WTC11 (cell line): Measurements from ENCODE around the gene KLHL35. TPM values are rescaled to one million over a fixed set of nuclear protein-coding genes. Genes with fewer than 3 reads are reported as not detected.

Experiments used
- ATAC-seq: fragments of 200-7000 bp; cut with Tn5 transposase; 2 replicates; pipeline ENCODE4 v1.10.0; 2021; ENCODE audit warnings: mild to moderate bottlenecking, moderate library complexity
- CTCF ChIA-PET: fragments of 300-600 bp; sonication (Branson Sonifier 250); formaldehyde crosslinking; loops from one replicate; lab custom pipeline; 2021; ENCODE audit warnings: antibody characterized with exemption; lab: Charles Lee
- POLR2A ChIA-PET: fragments of 350-600 bp; sonication (Branson Sonifier 250); formaldehyde crosslinking; loops from one replicate; lab custom pipeline; 2021; ENCODE audit warnings: antibody characterized with exemption; lab: Charles Lee
- DNase-seq: peaks from one replicate; pipeline ENCODE4 v3.0.0; 2021; ENCODE audit warnings: low spot score
- H3K27ac Mint-ChIP-seq: 2 replicates; pipeline ENCODE4 v1.8.0; 2021; ENCODE audit warnings: mixed read lengths
- H3K27me3 Mint-ChIP-seq: 2 replicates; pipeline ENCODE4 v1.8.0; 2021; ENCODE audit warnings: low read depth, mild to moderate bottlenecking, moderate library complexity, mixed read lengths
- H3K36me3 Mint-ChIP-seq: 2 replicates; pipeline ENCODE4 v1.8.0; 2021; ENCODE audit warnings: mixed read lengths
- H3K4me1 Mint-ChIP-seq: 2 replicates; pipeline ENCODE4 v1.8.0; 2022; ENCODE audit warnings: mixed read lengths
- H3K4me3 Mint-ChIP-seq: 2 replicates; pipeline ENCODE4 v1.8.0; 2021; ENCODE audit warnings: mild to moderate bottlenecking, moderate library complexity, mixed read lengths
- H3K9me3 Mint-ChIP-seq: 2 replicates; pipeline ENCODE4 v1.8.0; 2021; ENCODE audit warnings: mixed read lengths
- ATF1 ChIP-seq: sonication (generic); formaldehyde crosslinking; IDR thresholded peaks from 2 replicates; pipeline ENCODE4 v1.8.1; 2023; ENCODE audit warnings: mild to moderate bottlenecking, moderate library complexity, missing genetic modification reagents
- CREM ChIP-seq: sonication (generic); formaldehyde crosslinking; IDR thresholded peaks from 2 replicates; pipeline ENCODE4 v1.8.1; 2022; ENCODE audit warnings: mild to moderate bottlenecking, missing genetic modification reagents, moderate library complexity
- EMX1 ChIP-seq: fragments of 250-450 bp; sonication (Bioruptor Pico); IDR thresholded peaks from 2 replicates; pipeline ENCODE4 v1.8.0; 2021; ENCODE audit warnings: mild to moderate bottlenecking
- IRF2 ChIP-seq: sonication (generic); formaldehyde crosslinking; IDR thresholded peaks from 2 replicates; pipeline ENCODE4 v1.8.0; 2022; ENCODE audit warnings: low read depth, missing genetic modification reagents, borderline replicate concordance
- MYBL2 ChIP-seq: sonication (generic); formaldehyde crosslinking; IDR thresholded peaks from 2 replicates; pipeline ENCODE4 v1.8.1; 2023; ENCODE audit warnings: mild to moderate bottlenecking, moderate library complexity, missing genetic modification reagents
- NFE2L1 ChIP-seq: sonication (generic); formaldehyde crosslinking; IDR thresholded peaks from 2 replicates; pipeline ENCODE4 v1.8.1; 2023; ENCODE audit warnings: missing genetic modification reagents
- PRRX2 ChIP-seq: fragments of 250-450 bp; sonication (Bioruptor Pico); IDR thresholded peaks from 2 replicates; pipeline ENCODE4 v1.8.0; 2021; ENCODE audit warnings: mild to moderate bottlenecking
- TEAD1 ChIP-seq: sonication (generic); formaldehyde crosslinking; IDR thresholded peaks from 2 replicates; pipeline ENCODE4 v1.8.0; 2022; ENCODE audit warnings: mild to moderate bottlenecking, missing genetic modification reagents
- total RNA-seq: library from RNA; stranded (reverse); gene quantifications from 3 replicates; pipeline ENCODE4 v1.2.3, GENCODE V29; 2021
- TF ChIP-seq, protein P1 (sequence below): sonication (generic); formaldehyde crosslinking; IDR thresholded peaks from 2 replicates; pipeline ENCODE4 v1.8.1; 2023; ENCODE audit warnings: mild to moderate bottlenecking, missing genetic modification reagents
- TF ChIP-seq, protein P2 (sequence below): fragments of 250-450 bp; sonication (Bioruptor Pico); IDR thresholded peaks from 2 replicates; pipeline ENCODE4 v1.9.0; 2021; ENCODE audit warnings: mild to moderate bottlenecking
- TF ChIP-seq, protein P3 (sequence below): sonication (generic); formaldehyde crosslinking; IDR thresholded peaks from 2 replicates; pipeline ENCODE4 v1.8.1; 2022; ENCODE audit warnings: mild to moderate bottlenecking, missing genetic modification reagents, moderate library complexity, borderline replicate concordance
- TF ChIP-seq, protein P4 (sequence below): sonication (generic); formaldehyde crosslinking; IDR thresholded peaks from 2 replicates; pipeline ENCODE4 v1.8.0; 2022; ENCODE audit warnings: mild to moderate bottlenecking, missing genetic modification reagents
- TF ChIP-seq, protein P5 (sequence below): sonication (generic); formaldehyde crosslinking; IDR thresholded peaks from 2 replicates; pipeline ENCODE4 v1.8.0; 2022; ENCODE audit warnings: mild to moderate bottlenecking, missing genetic modification reagents
- TF ChIP-seq, protein P6 (sequence below): sonication (generic); formaldehyde crosslinking; IDR thresholded peaks from 2 replicates; pipeline ENCODE4 v1.8.0; 2023; ENCODE audit warnings: missing genetic modification reagents, mild to moderate bottlenecking, borderline replicate concordance
- TF ChIP-seq, protein P7 (sequence below): fragments of 250-450 bp; sonication (Bioruptor Pico); IDR thresholded peaks from 2 replicates; pipeline ENCODE4 v1.8.0; 2021; ENCODE audit warnings: mild to moderate bottlenecking
- TF ChIP-seq, protein P8 (sequence below): fragments of 250-450 bp; sonication (Bioruptor Pico); IDR thresholded peaks from 2 replicates; pipeline ENCODE4 v1.9.0; 2021; ENCODE audit warnings: mild to moderate bottlenecking

KLHL35 gene
- total RNA-seq, 1 experiment from 2014 or later = 0.22 TPM

DNA sequence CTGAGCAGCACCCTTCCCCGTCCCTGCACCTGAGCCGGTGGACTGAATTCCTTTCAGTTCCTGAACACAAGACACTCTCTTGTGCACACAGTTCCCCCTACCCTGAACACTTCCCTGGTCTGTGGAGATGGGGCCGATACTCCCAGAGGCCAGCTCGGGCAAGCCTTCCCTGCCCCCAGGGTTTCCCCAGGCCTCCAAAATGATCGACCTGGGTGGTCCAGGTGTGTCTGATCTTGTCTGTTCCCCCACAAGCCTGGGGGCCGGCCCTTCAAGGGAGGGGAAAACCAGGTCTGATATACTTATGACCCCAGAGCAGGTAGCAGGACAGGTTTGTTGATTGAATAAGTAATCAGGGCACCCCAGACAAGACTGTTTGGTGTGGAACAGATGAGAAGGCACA, 40.7 kb upstream of the KLHL35 start:
- Mint-ChIP-seq H3K9me3 (no peaks in the 10 kb centered on the region), H3K4me1 (peaks cover 26% of the 10 kb centered on the region), H3K27me3 (no peaks in the 10 kb centered on the region; the same call in 1 of the 2 replicates), H3K36me3 (no peaks in the 10 kb centered on the region), H3K27ac (0 out of 2 replicates have a peak overlapping the region, but pooled peaks have one; percentile 21), H3K4me3 (no peak overlapping the region)
- no peak for TF ChIP-seq NFE2L1
- TF ChIP-seq, protein P1, sequence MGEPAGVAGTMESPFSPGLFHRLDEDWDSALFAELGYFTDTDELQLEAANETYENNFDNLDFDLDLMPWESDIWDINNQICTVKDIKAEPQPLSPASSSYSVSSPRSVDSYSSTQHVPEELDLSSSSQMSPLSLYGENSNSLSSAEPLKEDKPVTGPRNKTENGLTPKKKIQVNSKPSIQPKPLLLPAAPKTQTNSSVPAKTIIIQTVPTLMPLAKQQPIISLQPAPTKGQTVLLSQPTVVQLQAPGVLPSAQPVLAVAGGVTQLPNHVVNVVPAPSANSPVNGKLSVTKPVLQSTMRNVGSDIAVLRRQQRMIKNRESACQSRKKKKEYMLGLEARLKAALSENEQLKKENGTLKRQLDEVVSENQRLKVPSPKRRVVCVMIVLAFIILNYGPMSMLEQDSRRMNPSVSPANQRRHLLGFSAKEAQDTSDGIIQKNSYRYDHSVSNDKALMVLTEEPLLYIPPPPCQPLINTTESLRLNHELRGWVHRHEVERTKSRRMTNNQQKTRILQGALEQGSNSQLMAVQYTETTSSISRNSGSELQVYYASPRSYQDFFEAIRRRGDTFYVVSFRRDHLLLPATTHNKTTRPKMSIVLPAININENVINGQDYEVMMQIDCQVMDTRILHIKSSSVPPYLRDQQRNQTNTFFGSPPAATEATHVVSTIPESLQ (CRISPR knock-in tag) = no peak
- TF ChIP-seq EMX1 (CRISPR knock-in tag) = no peak
- TF ChIP-seq ATF1 (CRISPR knock-in tag) = no peak
- no peak for TF ChIP-seq CREM
- TF ChIP-seq, protein P2, sequence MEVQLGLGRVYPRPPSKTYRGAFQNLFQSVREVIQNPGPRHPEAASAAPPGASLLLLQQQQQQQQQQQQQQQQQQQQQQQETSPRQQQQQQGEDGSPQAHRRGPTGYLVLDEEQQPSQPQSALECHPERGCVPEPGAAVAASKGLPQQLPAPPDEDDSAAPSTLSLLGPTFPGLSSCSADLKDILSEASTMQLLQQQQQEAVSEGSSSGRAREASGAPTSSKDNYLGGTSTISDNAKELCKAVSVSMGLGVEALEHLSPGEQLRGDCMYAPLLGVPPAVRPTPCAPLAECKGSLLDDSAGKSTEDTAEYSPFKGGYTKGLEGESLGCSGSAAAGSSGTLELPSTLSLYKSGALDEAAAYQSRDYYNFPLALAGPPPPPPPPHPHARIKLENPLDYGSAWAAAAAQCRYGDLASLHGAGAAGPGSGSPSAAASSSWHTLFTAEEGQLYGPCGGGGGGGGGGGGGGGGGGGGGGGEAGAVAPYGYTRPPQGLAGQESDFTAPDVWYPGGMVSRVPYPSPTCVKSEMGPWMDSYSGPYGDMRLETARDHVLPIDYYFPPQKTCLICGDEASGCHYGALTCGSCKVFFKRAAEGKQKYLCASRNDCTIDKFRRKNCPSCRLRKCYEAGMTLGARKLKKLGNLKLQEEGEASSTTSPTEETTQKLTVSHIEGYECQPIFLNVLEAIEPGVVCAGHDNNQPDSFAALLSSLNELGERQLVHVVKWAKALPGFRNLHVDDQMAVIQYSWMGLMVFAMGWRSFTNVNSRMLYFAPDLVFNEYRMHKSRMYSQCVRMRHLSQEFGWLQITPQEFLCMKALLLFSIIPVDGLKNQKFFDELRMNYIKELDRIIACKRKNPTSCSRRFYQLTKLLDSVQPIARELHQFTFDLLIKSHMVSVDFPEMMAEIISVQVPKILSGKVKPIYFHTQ (CRISPR knock-in tag) = no peak
- TF ChIP-seq, protein P3, sequence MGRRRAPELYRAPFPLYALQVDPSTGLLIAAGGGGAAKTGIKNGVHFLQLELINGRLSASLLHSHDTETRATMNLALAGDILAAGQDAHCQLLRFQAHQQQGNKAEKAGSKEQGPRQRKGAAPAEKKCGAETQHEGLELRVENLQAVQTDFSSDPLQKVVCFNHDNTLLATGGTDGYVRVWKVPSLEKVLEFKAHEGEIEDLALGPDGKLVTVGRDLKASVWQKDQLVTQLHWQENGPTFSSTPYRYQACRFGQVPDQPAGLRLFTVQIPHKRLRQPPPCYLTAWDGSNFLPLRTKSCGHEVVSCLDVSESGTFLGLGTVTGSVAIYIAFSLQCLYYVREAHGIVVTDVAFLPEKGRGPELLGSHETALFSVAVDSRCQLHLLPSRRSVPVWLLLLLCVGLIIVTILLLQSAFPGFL (CRISPR knock-in tag) = no peak
- TF ChIP-seq, protein P4, sequence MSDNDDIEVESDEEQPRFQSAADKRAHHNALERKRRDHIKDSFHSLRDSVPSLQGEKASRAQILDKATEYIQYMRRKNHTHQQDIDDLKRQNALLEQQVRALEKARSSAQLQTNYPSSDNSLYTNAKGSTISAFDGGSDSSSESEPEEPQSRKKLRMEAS = no peak
- ChIA-PET POLR2A (no interaction called here), CTCF (interaction anchor here (0.8 to 4.8 kb wide), 2 partner anchors 22 to 48 kb away, joined by 3 to 34 read pairs; no protein-coding TSS in a partner anchor)
- DNase-seq (no peak), ATAC-seq (no peak)

DNA sequence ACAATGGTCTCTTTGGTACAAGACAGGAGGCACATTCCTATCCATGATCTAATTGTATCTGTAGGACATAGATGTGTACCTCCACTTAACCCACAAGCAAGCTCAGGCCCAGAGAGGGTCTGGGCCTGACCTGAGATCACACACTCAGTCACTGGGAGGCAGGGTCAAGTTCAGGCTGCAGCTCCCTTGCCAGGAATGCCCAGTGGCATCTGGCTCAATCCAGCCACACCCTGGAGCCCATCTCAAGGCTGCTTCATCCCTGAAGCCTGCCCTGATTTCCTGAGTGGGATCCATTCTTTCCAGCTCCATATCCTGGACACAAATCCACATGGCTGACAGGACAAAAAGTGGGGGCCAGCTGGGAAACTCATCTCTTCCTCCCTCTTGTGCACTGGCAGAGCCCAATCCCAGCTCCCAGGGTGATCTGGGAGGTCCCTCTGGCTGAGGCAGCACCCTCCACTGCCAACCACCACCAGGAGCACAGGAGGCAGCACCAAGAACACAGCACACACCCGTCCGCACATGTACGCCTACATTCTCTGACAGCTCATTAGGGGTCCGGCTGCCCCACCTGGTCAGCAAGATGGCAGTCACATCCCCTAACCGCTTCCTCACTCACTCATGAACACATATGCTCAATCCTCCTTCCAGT, 39.2 kb upstream of the KLHL35 start:
- H3K27ac Mint-ChIP-seq = no peak overlapping the region
- no peak for ATAC-seq
- no peak overlapping the region for H3K4me3 Mint-ChIP-seq
- H3K27me3 Mint-ChIP-seq = no peaks in the 10 kb centered on the region; the same call in 1 of the 2 replicates
- ChIA-PET POLR2A (no interaction called here), CTCF (interaction anchor here (1.0 to 5.0 kb wide), 5 partner anchors 18 to 53 kb away, joined by 3 to 29 read pairs (median 3); no protein-coding TSS in a partner anchor)
- no peak for DNase-seq
- peaks cover 33% of the 10 kb centered on the region for H3K4me1 Mint-ChIP-seq
- no peaks in the 10 kb centered on the region for H3K36me3 Mint-ChIP-seq
- H3K9me3 Mint-ChIP-seq = no peaks in the 10 kb centered on the region
- TF ChIP-seq, protein P5, sequence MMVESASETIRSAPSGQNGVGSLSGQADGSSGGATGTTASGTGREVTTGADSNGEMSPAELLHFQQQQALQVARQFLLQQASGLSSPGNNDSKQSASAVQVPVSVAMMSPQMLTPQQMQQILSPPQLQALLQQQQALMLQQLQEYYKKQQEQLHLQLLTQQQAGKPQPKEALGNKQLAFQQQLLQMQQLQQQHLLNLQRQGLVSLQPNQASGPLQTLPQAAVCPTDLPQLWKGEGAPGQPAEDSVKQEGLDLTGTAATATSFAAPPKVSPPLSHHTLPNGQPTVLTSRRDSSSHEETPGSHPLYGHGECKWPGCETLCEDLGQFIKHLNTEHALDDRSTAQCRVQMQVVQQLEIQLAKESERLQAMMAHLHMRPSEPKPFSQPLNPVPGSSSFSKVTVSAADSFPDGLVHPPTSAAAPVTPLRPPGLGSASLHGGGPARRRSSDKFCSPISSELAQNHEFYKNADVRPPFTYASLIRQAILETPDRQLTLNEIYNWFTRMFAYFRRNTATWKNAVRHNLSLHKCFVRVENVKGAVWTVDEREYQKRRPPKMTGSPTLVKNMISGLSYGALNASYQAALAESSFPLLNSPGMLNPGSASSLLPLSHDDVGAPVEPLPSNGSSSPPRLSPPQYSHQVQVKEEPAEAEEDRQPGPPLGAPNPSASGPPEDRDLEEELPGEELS (CRISPR knock-in tag) = no peak
- TF ChIP-seq PRRX2 (CRISPR knock-in tag) (no peak), TEAD1 (CRISPR knock-in tag) (no peak), IRF2 (CRISPR knock-in tag) (no peak), MYBL2 (CRISPR knock-in tag) (no peak)
- TF ChIP-seq, protein P6, sequence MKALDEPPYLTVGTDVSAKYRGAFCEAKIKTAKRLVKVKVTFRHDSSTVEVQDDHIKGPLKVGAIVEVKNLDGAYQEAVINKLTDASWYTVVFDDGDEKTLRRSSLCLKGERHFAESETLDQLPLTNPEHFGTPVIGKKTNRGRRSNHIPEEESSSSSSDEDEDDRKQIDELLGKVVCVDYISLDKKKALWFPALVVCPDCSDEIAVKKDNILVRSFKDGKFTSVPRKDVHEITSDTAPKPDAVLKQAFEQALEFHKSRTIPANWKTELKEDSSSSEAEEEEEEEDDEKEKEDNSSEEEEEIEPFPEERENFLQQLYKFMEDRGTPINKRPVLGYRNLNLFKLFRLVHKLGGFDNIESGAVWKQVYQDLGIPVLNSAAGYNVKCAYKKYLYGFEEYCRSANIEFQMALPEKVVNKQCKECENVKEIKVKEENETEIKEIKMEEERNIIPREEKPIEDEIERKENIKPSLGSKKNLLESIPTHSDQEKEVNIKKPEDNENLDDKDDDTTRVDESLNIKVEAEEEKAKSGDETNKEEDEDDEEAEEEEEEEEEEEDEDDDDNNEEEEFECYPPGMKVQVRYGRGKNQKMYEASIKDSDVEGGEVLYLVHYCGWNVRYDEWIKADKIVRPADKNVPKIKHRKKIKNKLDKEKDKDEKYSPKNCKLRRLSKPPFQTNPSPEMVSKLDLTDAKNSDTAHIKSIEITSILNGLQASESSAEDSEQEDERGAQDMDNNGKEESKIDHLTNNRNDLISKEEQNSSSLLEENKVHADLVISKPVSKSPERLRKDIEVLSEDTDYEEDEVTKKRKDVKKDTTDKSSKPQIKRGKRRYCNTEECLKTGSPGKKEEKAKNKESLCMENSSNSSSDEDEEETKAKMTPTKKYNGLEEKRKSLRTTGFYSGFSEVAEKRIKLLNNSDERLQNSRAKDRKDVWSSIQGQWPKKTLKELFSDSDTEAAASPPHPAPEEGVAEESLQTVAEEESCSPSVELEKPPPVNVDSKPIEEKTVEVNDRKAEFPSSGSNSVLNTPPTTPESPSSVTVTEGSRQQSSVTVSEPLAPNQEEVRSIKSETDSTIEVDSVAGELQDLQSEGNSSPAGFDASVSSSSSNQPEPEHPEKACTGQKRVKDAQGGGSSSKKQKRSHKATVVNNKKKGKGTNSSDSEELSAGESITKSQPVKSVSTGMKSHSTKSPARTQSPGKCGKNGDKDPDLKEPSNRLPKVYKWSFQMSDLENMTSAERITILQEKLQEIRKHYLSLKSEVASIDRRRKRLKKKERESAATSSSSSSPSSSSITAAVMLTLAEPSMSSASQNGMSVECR (CRISPR knock-in tag) = no peak
- TF ChIP-seq, protein P7, sequence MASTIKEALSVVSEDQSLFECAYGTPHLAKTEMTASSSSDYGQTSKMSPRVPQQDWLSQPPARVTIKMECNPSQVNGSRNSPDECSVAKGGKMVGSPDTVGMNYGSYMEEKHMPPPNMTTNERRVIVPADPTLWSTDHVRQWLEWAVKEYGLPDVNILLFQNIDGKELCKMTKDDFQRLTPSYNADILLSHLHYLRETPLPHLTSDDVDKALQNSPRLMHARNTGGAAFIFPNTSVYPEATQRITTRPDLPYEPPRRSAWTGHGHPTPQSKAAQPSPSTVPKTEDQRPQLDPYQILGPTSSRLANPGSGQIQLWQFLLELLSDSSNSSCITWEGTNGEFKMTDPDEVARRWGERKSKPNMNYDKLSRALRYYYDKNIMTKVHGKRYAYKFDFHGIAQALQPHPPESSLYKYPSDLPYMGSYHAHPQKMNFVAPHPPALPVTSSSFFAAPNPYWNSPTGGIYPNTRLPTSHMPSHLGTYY (CRISPR knock-in tag) = no peak
- TF ChIP-seq, protein P8, sequence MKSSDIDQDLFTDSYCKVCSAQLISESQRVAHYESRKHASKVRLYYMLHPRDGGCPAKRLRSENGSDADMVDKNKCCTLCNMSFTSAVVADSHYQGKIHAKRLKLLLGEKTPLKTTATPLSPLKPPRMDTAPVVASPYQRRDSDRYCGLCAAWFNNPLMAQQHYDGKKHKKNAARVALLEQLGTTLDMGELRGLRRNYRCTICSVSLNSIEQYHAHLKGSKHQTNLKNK (CRISPR knock-in tag) = no peak
